Peyer's patch (tissue), 4 donors: Measurements from ENCODE around the gene ARHGAP21.

Experiments used
- POLR2A ChIP-seq, 2 donors: fragments of 450-650 bp; IDR thresholded peaks; one replicate each; pipeline ENCODE4 v1.5.1; 2017; ENCODE audit warnings: antibody characterized with exemption in 2 of 2, mild to moderate bottlenecking in 2 of 2, moderate library complexity in 2 of 2
- TF ChIP-seq, protein P1 (sequence below), 6 experiments: fragments of 450-650 bp in 4 of 6; fragments of 200-600 bp in 2 of 6; sonication (generic) in 1 of 6; IDR thresholded peaks; one replicate each; pipeline ENCODE4 v1.5.1; 2017 to 2019; ENCODE audit warnings: antibody characterized with exemption in 6 of 6, mild to moderate bottlenecking in 3 of 6, moderate library complexity in 1 of 6

DNA sequence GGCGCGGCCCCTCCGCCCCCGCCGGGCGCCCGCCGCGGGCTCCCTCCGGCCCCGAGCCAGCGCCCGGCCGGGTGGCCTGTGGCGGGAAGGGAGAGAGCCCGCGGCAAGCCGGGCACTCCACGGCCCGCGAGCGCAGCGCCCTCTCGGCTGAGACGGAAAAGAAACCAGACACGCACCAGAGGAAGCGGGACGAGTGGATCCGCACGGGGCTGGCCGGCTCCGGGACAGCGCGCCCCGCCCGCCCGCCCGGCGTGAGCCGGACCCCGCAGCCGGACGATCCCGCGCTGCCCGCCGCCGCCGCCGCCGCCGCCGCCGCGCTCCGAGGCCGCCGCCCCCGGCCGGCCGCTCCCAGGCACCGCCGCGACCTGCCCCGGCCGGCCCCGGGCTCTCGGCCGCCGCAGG, 300 bp downstream of the ARHGAP21 start:
- TF ChIP-seq, protein P1, sequence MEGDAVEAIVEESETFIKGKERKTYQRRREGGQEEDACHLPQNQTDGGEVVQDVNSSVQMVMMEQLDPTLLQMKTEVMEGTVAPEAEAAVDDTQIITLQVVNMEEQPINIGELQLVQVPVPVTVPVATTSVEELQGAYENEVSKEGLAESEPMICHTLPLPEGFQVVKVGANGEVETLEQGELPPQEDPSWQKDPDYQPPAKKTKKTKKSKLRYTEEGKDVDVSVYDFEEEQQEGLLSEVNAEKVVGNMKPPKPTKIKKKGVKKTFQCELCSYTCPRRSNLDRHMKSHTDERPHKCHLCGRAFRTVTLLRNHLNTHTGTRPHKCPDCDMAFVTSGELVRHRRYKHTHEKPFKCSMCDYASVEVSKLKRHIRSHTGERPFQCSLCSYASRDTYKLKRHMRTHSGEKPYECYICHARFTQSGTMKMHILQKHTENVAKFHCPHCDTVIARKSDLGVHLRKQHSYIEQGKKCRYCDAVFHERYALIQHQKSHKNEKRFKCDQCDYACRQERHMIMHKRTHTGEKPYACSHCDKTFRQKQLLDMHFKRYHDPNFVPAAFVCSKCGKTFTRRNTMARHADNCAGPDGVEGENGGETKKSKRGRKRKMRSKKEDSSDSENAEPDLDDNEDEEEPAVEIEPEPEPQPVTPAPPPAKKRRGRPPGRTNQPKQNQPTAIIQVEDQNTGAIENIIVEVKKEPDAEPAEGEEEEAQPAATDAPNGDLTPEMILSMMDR (IDR thresholded peaks at IDR 0.05) = no peak
- no peak for TF ChIP-seq POLR2A (IDR thresholded peaks at IDR 0.05)
